HepG2 (cell line): ENCODE data around the gene RAD18. TPM values are rescaled to one million over a fixed set of nuclear protein-coding genes. Genes with fewer than 3 reads are reported as not detected.
A peak's percentile ranks its signal among the peaks of the same experiment; 100 is the strongest.

Experiments used
- BRCA1 ChIP-seq: sonication (generic); formaldehyde crosslinking; IDR thresholded peaks from 2 replicates; pipeline ENCODE4 v1.4.0; 2020; ENCODE audit warnings: missing genetic modification reagents
- ELF4 ChIP-seq: sonication (generic); formaldehyde crosslinking; IDR thresholded peaks from 2 replicates; pipeline ENCODE4 v1.5.0; 2020; ENCODE audit warnings: missing genetic modification reagents, mild to moderate bottlenecking, moderate library complexity, borderline replicate concordance
- FOSL2 ChIP-seq: sonication (generic); formaldehyde crosslinking; IDR thresholded peaks from 2 replicates; pipeline ENCODE4 v1.4.0; 2020; ENCODE audit warnings: missing genetic modification reagents
- FOXK1 ChIP-seq: sonication (generic); formaldehyde crosslinking; IDR thresholded peaks from 2 replicates; pipeline ENCODE4 v1.4.0; 2020; ENCODE audit warnings: low read depth, missing genetic modification reagents, borderline replicate concordance
- HOXA9 ChIP-seq: sonication (generic); formaldehyde crosslinking; IDR thresholded peaks from 2 replicates; pipeline ENCODE4 v1.8.1; 2022; ENCODE audit warnings: missing genetic modification reagents, mild to moderate bottlenecking, moderate library complexity, borderline replicate concordance
- KDM6A ChIP-seq: IDR thresholded peaks from 2 replicates; pipeline ENCODE4 v1.6.1; 2016; ENCODE audit warnings: low read depth
- KLF9 ChIP-seq: IDR thresholded peaks from 2 replicates; pipeline ENCODE4 v1.6.1; 2016; ENCODE audit warnings: low read depth
- REXO4 ChIP-seq: sonication (generic); formaldehyde crosslinking; IDR thresholded peaks from 2 replicates; pipeline ENCODE4 v1.8.0; 2022; ENCODE audit warnings: missing genetic modification reagents, mild to moderate bottlenecking, borderline replicate concordance
- SIX1 ChIP-seq: sonication (generic); formaldehyde crosslinking; IDR thresholded peaks from 2 replicates; pipeline ENCODE4 v1.4.0; 2020; ENCODE audit warnings: missing genetic modification reagents, borderline replicate concordance
- YEATS4 ChIP-seq: sonication (generic); formaldehyde crosslinking; IDR thresholded peaks from 2 replicates; pipeline ENCODE4 v1.4.0; 2020; ENCODE audit warnings: missing genetic modification reagents, borderline replicate concordance
- ZNF3 ChIP-seq: IDR thresholded peaks from 2 replicates; pipeline ENCODE4 v1.7.0; 2017; ENCODE audit warnings: inconsistent platforms
- ZNF326 ChIP-seq: sonication (generic); formaldehyde crosslinking; IDR thresholded peaks from 2 replicates; pipeline ENCODE4 v1.4.0; 2020; ENCODE audit warnings: missing genetic modification reagents, borderline replicate concordance
- ZNF547 ChIP-seq: sonication (generic); formaldehyde crosslinking; IDR thresholded peaks from 2 replicates; pipeline ENCODE4 v1.5.1; 2020; ENCODE audit warnings: mild to moderate bottlenecking, missing genetic modification reagents
- ZNF720 ChIP-seq: sonication (generic); formaldehyde crosslinking; IDR thresholded peaks from 2 replicates; pipeline ENCODE4 v1.4.0; 2020; ENCODE audit warnings: missing genetic modification reagents
- ZNF776 ChIP-seq: sonication (generic); formaldehyde crosslinking; IDR thresholded peaks from 2 replicates; pipeline ENCODE4 v1.4.0; 2020; ENCODE audit warnings: mild to moderate bottlenecking, missing genetic modification reagents
- ZNF850 ChIP-seq: sonication (generic); formaldehyde crosslinking; conservative IDR thresholded peaks from 2 replicates; pipeline ENCODE4 v1.9.0; 2021; ENCODE audit warnings: mild to moderate bottlenecking, missing genetic modification reagents
- polyA plus RNA-seq, 8 experiments: library from polyadenylated mRNA; depleted of rRNA in 3 of 8; stranded (reverse) in 7 of 8; unstranded in 1 of 8; fragments of >200 nt; fragmentation: Illumina TruSeq in 4 of 8; extraction: Trizol in 4 of 8; gene quantifications; 2 replicates each; pipeline versions ENCODE4 v1.2.1 to v1.2.3, GENCODE V29; 2011 to 2016; ENCODE audit warnings: low read depth in 4 of 8, missing spikeins in 1 of 8, mixed read lengths in 1 of 8; ENCODE audit not compliant: insufficient read depth in 1 of 8
- total RNA-seq, 5 experiments: library from RNA; depleted of rRNA; stranded (reverse); fragments of >200 nt; fragmentation: Illumina TruSeq; extraction: Trizol; gene quantifications; 2 replicates each; pipeline ENCODE4 v1.2.3, GENCODE V29; 2016; ENCODE audit warnings: low read depth in 1 of 5
- TF ChIP-seq, protein P1 (sequence below): sonication (generic); formaldehyde crosslinking; IDR thresholded peaks from 2 replicates; pipeline ENCODE4 v1.4.0; 2020; ENCODE audit warnings: missing genetic modification reagents
- TF ChIP-seq, protein P2 (sequence below): sonication (generic); formaldehyde crosslinking; IDR thresholded peaks from 2 replicates; pipeline ENCODE4 v1.4.0; 2020; ENCODE audit warnings: missing genetic modification reagents
- TF ChIP-seq, protein P3 (sequence below), 2 experiments: sonication (generic) in 1 of 2; formaldehyde crosslinking in 1 of 2; IDR thresholded peaks; 2 replicates each; pipeline versions ENCODE4 v1.6.1 to v1.9.0; 2014 to 2022; ENCODE audit warnings: antibody characterized with exemption in 1 of 2, borderline replicate concordance in 1 of 2, inconsistent platforms in 1 of 2, low read depth in 1 of 2, missing genetic modification reagents in 1 of 2

Gene RAD18
- total and polyA plus RNA-seq, 2 of the 13 experiments (the other 11 are each of a cell fraction or from before 2014, with no cell fraction given) = 5.9 to 20.7 TPM

DNA sequence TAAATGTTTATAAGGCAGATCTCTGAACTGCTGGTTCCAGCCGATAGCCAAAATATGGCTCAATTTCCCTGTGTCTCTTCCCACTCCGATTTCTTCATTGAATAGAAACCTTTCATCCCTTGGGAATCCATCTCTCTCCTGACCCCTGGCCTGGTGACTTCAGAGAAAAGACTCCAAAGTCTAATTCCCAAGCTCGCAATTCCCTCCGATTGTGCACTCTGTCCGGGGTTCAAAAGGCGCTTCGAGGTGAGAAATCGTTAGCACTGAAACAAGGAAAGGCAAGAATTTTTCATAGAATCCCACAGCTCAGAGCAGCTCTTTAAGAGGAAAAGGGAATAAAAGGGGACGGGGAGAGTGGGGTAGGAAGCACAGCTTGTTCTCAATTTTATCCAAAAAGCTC is 18.4 kb upstream of the RAD18 start (continued):
- TF ChIP-seq, protein P1, sequence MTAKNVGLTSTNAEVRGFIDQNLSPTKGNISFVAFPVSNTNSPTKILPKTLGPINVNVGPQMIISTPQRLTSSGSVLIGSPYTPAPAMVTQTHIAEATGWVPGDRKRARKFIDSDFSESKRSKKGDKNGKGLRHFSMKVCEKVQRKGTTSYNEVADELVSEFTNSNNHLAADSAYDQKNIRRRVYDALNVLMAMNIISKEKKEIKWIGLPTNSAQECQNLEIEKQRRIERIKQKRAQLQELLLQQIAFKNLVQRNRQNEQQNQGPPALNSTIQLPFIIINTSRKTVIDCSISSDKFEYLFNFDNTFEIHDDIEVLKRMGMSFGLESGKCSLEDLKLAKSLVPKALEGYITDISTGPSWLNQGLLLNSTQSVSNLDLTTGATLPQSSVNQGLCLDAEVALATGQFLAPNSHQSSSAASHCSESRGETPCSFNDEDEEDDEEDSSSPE (CRISPR knock-in tag) = 0 out of 2 replicates have a peak, but pooled peaks have one; percentile 24
- TF ChIP-seq ZNF720 (CRISPR knock-in tag) (no peak), ZNF326 (CRISPR knock-in tag) (no peak), BRCA1 (CRISPR knock-in tag) (no peak), KDM6A (CRISPR knock-in tag) (0 out of 2 replicates have a peak, but pooled peaks have one; percentile 24), YEATS4 (CRISPR knock-in tag) (0 out of 2 replicates have a peak, but pooled peaks have one; percentile 10), SIX1 (CRISPR knock-in tag) (no peak), ZNF776 (CRISPR knock-in tag) (no peak), FOXK1 (no peak), ZNF850 (CRISPR knock-in tag) (no peak), KLF9 (no peak), HOXA9 (no peak), REXO4 (CRISPR knock-in tag) (no peak), ZNF3 (CRISPR knock-in tag) (no peak), ZNF547 (CRISPR knock-in tag) (no peak), FOSL2 (CRISPR knock-in tag) (no peak), ELF4 (CRISPR knock-in tag) (no peak)
- TF ChIP-seq, protein P2, sequence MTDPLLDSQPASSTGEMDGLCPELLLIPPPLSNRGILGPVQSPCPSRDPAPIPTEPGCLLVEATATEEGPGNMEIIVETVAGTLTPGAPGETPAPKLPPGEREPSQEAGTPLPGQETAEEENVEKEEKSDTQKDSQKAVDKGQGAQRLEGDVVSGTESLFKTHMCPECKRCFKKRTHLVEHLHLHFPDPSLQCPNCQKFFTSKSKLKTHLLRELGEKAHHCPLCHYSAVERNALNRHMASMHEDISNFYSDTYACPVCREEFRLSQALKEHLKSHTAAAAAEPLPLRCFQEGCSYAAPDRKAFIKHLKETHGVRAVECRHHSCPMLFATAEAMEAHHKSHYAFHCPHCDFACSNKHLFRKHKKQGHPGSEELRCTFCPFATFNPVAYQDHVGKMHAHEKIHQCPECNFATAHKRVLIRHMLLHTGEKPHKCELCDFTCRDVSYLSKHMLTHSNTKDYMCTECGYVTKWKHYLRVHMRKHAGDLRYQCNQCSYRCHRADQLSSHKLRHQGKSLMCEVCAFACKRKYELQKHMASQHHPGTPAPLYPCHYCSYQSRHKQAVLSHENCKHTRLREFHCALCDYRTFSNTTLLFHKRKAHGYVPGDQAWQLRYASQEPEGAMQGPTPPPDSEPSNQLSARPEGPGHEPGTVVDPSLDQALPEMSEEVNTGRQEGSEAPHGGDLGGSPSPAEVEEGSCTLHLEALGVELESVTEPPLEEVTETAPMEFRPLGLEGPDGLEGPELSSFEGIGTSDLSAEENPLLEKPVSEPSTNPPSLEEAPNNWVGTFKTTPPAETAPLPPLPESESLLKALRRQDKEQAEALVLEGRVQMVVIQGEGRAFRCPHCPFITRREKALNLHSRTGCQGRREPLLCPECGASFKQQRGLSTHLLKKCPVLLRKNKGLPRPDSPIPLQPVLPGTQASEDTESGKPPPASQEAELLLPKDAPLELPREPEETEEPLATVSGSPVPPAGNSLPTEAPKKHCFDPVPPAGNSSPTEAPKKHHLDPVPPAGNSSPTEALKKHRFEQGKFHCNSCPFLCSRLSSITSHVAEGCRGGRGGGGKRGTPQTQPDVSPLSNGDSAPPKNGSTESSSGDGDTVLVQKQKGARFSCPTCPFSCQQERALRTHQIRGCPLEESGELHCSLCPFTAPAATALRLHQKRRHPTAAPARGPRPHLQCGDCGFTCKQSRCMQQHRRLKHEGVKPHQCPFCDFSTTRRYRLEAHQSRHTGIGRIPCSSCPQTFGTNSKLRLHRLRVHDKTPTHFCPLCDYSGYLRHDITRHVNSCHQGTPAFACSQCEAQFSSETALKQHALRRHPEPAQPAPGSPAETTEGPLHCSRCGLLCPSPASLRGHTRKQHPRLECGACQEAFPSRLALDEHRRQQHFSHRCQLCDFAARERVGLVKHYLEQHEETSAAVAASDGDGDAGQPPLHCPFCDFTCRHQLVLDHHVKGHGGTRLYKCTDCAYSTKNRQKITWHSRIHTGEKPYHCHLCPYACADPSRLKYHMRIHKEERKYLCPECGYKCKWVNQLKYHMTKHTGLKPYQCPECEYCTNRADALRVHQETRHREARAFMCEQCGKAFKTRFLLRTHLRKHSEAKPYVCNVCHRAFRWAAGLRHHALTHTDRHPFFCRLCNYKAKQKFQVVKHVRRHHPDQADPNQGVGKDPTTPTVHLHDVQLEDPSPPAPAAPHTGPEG (CRISPR knock-in tag) = no peak
- TF ChIP-seq, protein P3, sequence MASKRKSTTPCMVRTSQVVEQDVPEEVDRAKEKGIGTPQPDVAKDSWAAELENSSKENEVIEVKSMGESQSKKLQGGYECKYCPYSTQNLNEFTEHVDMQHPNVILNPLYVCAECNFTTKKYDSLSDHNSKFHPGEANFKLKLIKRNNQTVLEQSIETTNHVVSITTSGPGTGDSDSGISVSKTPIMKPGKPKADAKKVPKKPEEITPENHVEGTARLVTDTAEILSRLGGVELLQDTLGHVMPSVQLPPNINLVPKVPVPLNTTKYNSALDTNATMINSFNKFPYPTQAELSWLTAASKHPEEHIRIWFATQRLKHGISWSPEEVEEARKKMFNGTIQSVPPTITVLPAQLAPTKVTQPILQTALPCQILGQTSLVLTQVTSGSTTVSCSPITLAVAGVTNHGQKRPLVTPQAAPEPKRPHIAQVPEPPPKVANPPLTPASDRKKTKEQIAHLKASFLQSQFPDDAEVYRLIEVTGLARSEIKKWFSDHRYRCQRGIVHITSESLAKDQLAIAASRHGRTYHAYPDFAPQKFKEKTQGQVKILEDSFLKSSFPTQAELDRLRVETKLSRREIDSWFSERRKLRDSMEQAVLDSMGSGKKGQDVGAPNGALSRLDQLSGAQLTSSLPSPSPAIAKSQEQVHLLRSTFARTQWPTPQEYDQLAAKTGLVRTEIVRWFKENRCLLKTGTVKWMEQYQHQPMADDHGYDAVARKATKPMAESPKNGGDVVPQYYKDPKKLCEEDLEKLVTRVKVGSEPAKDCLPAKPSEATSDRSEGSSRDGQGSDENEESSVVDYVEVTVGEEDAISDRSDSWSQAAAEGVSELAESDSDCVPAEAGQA (IDR thresholded peaks at IDR 0.05; ENCODE audit: low read depth) = no peak
- TF ChIP-seq, protein P3 (CRISPR knock-in tag; IDR thresholded peaks at IDR 0.05; ENCODE audit: borderline replicate concordance) = no peak
